HTR-8/SVneo (cell line): ENCODE results near the gene PPM1E.
"Not testable (repeated sequence)": the region's sequence is repeated elsewhere in the genome, so short reads cannot be mapped to it uniquely, and the experiment has no call there.

Experiments used
- DNase-seq: peaks from one replicate; pipeline ENCODE4 v3.0.0; 2011; ENCODE audit warnings: low spot score, mixed read lengths; ENCODE audit not compliant: insufficient read length
- FAIRE-seq: peaks from 2 replicates; lab custom pipeline; 2011; peaks lifted over from hg19 to GRCh38; lab: Jason Lieb, UNC

PPM1E gene

DNA sequence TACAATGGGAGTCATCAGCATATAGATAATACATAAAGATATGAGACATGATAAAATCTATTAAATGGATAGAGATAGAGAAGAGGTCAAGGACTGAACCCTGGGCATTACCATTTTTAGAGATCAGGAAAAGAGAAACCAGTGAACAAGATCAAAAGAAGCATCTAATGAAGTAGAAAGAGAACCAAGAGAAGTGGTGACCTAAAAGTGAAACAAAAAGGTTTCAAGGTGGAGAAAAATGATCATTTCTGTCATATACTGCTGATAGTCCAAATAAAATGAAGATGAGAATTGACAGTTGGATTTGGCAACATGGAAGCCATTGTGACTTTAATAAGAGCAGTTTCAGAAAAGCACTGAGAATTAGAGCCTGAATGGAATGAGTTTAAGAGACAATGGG, 165.1 kb downstream of the PPM1E start:
- FAIRE-seq (no peak), DNase-seq (no peak)

DNA sequence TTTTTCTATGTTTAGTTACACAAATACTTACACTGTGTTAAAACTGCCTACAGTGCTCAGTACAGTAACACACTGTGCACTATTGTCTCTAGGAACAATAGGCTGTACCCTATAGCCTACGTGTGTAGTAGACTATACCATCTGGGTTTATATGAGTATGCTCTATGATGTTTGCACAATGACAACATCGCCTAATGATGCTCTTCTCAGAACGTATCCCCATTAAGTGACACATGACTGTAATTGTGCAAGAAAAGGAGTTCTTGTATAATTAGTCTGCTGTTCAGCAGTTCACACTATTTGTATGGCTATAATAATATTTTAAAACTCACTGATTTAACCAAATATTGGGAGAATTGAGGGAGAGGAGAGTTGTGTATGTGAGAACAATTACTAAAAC, 177.3 kb downstream of the PPM1E start:
- DNase-seq (no peak), FAIRE-seq (peak; percentile 85)

DNA sequence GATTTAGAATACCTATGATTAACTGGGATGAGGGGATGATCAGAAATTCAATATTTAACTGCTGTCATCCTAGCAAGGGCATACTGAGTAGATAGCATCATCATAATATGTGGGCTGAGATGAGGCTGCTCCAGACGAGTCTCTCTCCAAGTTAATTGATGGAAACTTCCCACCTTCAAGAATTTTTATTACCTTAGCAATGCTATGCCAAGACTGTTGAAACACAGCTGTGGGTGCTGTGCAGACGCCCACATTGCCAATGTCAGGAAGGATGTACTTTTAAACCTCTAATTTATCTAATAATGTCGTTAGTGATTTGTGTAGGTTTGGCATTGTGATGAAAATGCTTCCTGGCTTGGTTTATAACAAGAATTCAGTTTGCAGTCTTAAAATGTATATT, 180.6 kb downstream of the PPM1E start:
- FAIRE-seq = no peak

DNA sequence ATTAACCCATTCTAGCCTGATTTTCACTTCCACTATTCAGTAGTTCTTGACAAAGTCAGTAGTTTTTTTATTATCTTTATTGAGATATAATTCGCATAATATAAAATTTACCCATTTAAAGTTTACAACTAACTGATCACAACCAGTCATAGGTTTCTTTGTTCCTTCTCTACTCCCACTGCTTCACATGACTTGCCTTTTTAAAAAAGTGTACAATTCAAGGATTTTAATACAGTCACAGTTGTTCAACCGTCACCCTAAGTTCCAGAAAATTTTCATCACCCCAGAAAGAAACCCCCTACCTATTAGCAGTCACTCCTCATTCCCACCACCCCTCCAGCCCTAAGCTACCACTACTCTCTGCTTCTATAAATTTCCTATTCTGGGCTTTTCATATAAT, 188.5 kb downstream of the PPM1E start:
- FAIRE-seq (no peak), DNase-seq (no peak)

More for the DNA sequence above, 180.6 kb downstream of the PPM1E start:
- no peak for DNase-seq

DNA sequence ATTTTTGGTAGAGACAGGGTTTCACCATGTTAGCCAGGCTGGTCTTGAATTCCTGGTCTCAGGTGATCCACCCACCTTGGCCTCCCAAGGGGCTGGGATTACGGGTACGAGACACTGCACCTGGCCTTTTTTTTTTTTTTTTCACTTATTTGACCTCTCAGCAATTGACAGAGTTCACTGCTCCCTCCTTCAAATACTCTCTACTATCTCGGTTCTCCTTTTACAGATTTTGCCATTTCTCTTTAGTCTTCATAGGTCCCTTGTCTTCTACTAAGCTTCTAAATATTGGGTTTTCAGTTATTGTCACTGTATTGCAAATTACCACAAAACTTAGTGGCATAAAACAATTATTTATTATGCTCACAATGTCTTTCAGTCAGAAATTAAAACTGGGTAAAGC, 191.8 kb downstream of the PPM1E start:
- DNase-seq (no peak), FAIRE-seq (no peak)

DNA sequence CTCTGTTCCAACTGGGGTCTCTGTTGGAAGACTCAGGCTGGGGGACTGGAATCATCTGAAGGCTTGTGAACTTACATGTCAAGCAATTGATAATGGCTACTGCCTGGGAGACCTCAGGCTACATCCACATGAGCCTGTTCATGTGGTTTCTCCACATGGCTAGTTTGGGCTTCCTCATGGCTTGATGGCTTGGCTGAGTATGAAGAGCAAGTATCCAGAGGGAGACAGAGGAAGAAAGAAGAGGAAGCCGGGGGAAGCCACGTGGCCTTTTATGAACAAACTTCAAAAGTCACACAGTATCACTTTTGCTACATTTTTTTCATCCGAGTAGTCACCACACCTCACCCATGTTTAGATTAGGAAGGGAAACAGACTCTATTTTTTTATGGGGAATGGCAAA, 192.2 kb downstream of the PPM1E start:
- FAIRE-seq (no peak), DNase-seq (no peak)

DNA sequence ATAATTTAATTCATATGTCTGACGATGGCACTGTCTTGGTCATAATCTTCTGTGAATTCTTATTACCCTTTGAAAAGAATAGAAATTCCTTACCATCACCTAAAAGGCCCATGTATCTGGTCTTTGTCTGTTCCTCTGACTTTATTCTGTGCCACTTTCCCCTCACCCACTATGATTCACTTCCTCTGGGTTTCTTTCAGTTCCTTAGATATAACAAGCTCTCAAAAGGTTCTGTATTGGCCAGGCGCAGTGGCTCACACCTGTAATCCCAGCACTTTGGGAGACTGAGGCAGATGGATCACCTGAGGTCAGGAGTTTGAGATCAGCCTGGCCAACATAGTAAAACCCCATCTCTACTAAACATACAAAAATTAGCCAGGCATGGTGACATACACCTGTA, 198.7 kb downstream of the PPM1E start:
- DNase-seq, FAIRE-seq: not testable (repeated sequence)

DNA sequence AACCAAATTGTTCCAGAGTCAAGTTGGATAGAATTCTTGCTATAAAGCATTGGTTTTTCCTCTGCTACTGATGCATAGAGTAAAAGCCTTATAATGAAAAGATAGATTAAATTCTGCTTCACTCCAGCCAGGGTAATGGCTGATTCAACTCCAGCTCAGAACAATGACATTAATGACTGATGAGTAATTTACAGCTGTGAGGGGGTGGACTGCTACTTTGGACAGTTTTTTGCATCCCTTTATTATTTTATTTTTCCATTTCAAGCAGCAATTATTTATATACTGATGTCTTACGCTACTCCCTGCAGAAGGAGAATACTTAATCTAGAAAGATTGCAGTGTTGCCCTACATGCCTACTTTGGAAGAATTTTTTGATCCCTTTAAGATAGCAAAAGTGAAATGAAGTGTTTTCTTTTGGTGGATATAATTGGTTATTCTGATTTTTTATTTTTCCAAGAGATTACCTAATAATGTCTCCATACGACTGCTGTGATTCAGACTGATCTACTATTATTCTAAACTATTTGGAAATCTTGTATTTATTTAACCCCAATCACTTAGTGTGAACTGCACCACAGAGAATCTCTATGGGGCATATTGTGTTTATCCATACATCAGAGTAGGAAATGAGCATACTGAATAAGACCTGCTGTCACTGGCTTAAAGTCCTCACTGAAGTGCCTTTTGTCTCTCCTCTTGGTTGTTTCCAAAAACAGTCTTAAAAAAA, 201.5 kb downstream of the PPM1E start:
- peak; percentile 40 for FAIRE-seq

DNA sequence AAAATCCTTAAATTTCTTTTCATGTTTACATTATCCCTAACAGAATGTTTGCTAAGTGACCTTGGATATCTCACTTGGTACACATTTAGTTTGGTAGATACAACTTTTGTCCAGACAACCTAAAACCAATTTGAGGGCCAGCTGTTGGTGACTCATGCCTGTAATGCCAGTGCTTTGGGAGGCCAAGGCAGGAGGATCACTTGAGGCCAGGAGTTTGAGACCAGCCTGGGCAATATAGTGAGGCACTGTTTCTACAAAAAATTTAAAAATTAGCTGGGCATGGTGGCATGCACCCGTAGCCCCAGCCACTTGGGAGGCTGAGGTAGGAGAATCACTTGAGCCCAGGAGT, 202.0 kb downstream of the PPM1E start:
- DNase-seq, FAIRE-seq: not testable (repeated sequence)

More for the DNA sequence above, 201.5 kb downstream of the PPM1E start:
- peak; percentile 30 for DNase-seq

DNA sequence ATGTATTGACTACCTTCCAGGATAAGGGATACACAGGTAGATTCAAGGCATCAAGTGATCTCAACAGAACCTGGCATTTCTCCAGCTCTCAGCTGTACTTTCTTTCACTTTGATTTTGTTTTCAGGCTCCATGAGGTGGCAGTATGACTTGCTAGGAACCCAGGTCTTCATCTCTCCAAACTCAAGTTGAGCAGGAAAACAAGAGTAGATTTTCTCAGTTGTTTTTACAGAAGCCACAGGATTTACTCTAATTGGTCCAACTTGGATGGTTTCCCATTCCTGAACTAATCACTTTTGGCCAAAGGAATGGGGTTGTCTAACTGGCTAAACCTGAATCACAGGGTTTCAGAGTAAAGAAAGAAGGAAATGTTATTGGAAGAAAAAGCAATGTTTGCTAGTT, 204.4 kb downstream of the PPM1E start:
- peak; percentile 51 for FAIRE-seq
- DNase-seq = peak; percentile 77

DNA sequence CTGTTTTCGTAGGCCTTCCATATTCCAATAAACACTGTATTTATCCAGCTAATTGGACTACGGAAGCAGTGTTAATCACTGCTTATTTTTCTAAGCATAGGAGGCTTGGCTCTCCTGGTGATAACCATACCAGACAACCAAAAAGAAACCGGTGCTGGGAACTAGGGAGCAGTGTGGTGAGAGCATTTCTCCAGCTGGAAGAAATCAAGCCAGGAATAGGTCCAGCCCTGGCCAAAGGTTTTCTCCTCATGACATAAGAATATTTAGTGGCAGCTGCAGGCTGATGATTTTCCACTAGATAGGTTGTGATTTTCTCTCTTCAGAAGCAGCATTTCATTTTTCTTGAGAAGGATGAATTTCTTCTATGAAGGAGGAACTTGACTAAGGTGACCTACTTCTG, 209.6 kb downstream of the PPM1E start:
- no peak for FAIRE-seq
- no peak for DNase-seq

DNA sequence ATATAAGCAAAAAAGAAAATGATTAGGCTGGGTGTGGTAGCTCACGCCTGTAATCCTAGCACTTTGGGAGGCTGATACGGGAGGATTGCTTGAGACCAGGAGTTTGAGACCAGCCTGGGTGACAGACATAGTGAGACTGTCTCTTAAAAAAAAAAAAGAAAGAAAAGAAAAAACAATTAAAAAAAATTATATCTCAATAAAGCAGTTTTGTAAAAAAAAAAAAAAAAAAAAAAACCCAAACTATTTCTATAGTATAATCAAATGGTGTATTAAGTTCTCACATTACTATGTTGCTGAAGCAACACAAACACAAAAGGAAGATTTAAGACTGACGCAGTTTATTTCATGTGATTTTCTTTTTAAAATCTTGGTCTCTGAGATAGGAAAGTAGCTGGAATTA, 210.6 kb downstream of the PPM1E start:
- FAIRE-seq = no peak

DNA sequence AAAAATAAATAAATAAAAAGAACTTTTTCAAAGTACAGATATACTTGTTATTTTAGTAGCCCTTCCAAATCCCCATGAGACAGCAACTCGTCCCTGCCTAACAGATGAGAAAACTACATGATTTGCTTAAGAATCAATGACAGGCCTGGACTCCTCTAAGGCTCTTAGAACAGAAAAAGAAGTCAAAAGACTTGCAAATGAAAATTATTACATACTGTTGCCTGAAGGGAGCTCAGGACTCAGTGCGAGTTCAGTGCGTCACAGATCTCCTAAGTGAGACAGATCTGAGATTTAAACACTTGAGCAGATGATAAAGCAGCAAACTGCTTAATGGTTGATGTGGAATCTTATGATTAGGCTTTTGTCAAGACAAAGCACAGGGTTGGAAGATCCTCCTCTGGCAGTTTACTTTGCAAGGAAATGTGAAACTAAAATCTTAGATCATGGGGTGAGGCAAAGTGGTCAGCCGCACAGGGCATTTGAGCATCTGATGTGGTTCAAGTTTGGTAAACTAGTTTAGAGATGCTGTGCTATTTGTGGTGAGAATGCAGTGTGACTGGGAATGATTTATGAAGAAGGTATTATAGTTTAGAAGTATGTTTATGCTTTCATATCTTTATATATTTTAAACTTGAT, 212.9 kb downstream of the PPM1E start:
- no peak for FAIRE-seq
- no peak for DNase-seq

More for the DNA sequence above, 210.6 kb downstream of the PPM1E start:
- DNase-seq = no peak

DNA sequence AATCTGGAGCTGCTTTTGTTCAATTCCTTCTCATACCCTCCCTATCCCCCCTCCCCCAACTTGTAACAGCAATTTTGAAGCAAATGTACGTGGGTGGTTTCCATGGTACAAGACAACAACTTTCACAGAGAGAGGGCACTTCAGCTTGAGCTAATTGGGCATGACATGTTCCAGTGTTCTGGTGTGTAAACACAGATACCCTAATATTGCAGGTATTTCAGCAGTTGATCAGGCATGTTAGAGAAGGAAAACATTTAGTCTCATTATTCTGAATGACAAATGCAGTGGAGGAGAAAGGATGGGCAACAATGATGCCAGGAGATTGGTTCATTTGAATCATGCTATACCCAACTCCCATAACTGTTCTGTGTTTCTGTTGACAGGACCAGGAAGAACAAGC, 213.5 kb downstream of the PPM1E start:
- DNase-seq (no peak), FAIRE-seq (no peak)

DNA sequence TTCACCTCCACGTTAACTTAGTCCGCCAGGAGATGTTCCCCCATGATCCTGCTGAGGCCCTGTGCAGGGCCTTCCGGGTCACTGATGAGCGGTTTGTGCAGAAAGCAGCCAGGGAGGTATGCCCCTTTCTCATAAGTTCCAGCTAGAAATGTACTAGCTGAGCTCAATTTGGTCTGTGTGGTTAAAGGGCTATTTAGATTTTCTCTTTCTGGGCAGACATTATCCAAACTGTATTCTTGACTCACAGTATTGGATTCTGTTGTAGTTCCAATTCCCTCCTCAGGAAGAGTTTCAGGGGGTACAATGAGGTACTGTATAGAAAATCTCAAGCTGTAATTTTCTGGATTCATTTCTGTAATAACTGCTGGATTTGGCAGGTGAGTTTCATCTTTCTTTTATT, 214.0 kb downstream of the PPM1E start:
- DNase-seq (no peak), FAIRE-seq (peak; percentile 89)

DNA sequence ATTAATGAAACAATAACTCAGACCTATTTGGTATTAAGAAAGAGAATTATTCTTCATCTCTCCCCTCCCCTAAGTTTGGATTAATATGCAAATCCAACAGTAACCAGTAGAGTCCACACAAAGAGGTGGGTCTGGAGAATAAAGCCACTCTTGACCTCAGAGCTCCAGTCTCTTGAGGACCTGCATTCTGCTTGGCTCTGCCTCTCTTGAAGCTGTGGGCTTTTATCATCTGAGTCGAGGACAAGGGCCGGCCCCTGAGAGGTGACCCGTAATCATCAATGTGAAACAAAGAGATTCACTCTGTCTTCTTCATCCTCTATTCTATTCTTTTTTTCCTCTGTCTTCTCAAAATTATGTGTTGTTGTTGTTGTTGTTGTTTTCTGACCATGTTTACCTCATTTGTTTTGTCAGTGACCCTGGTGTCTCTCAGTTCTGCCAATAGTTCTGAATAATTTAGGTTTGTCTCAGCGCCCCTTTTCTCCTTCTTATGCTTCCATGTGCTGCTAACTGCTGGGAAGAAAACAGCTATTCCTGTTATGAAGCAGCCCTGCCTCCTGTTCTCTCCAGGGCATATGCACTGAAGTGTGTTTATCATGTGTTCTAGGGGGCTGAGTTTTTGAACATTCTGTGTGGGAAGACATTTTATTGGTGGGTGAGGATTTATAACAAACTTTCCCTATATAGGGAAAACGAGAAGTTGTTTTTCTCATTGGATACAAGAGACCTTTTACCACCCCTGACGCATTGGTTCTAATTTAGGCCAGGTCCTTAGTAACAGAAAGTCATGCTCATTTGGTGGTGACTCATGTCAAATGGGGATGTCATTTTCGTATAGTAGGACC, 215.2 kb downstream of the PPM1E start:
- peak; percentile 33 for FAIRE-seq

DNA sequence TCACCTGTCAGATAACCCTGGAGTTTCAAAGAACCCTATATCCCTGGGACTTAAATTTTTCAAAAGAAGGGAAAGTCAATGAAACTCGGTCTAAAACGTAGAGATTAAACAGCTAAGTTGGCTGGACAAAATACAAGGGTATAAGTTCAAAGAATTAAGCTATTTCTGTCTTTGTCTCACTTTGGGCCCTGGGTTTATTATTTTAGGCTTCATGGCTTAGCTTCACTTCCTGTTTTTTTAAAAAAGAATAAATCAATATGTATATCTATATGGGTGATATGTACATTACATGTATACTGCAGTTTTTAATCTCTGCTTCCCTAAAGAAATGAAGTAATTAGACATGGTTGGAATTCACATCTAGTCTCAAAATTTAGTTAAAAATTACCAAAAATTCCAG, 218.7 kb downstream of the PPM1E start:
- FAIRE-seq = no peak
- no peak for DNase-seq

More for the DNA sequence above, 215.2 kb downstream of the PPM1E start:
- DNase-seq = no peak

DNA sequence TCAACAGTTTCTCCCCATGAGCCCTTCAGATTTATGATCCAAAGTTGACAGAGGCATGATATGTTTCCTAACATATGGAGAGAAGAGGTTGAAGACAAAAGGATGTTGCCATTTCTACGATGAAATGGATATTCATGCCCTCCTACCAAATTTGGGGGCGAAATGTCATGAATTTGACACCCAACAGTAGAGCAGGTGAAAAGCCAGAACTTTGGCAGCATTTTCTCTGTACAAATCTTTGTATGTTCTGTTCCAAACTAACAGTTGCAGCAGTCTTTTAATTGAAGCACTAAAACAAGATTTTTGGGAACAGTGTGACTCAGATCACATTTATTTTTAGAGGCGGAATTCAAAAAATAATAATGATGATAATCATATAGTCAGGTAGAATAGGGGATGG, 220.9 kb downstream of the PPM1E start:
- FAIRE-seq = no peak

DNA sequence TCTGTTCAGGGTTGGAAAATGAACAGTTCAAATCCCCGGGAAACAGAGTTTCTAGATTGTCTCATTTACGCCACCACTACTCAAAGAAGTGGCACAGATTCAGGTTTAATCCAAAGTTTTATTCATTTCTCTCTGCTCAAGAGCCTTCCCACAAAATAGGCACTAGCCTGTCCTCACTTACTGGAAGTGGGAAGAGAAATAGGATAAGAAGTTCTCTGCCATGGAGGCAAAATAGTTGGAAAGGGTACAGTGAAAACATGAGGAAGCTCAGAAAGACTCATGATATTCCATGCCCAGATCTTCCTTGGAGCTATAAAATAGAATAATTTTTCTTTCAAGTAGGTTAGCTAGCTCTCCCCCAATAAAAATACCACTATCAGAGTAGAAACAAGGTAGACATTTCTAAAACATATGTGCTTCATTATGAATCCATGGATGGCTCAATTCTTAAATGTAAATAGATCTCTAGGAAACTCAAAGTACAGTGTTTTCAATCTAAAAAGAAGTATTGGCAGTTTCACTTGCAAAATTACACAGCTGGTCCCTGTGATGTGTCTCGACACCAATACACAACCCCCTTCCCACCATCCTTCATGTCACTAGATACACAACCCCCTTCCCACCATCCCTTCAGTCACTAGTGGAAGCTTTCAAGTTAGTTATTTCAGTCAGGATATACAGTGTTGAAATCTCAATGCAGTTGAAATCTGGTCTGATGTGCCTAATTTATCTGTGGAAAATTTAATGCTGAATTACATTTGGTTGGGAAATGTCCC, 225.2 kb downstream of the PPM1E start:
- FAIRE-seq (peak; percentile 38), DNase-seq (no peak)

More for the DNA sequence above, 220.9 kb downstream of the PPM1E start:
- no peak for DNase-seq

DNA sequence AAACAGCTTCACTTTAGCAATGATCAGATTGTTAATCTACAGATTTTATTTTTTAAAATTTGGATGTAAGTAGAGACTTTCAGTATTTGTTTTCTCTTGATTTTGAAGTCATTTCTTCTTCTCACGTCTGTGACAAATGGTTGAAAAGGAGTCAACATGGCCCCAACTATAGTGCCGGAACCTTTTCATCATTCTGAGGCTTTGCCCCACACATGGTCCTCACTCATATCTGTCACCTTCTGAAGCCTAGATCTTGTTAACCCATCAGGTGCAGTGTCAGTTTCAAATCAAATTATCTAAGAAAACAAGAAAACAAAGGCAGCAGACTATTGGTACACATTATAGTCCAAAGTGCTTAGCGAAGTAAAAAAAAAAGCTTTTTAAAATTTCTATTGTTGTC, 227.0 kb downstream of the PPM1E start:
- no peak for DNase-seq
- no peak for FAIRE-seq
